Naive thymus-derived CD8-positive, alpha-beta T cell (primary cell): ENCODE measurements around the gene SCAP. TPM values are rescaled to one million over a fixed set of nuclear protein-coding genes. Genes with fewer than 3 reads are reported as not detected.
A peak's percentile ranks its signal among the peaks of the same experiment; 100 is the strongest.
"Not testable (repeated sequence)": the region's sequence is repeated elsewhere in the genome, so short reads cannot be mapped to it uniquely, and the experiment has no call there.

Experiments
- ATAC-seq, 2 donors: fragments of 150-1000 bp; cut with Tn5 transposase in 1 of 2; sonication (Bioruptor Pico), chemical (Tn5 transposase) in 1 of 2; 1 replicate in 1 of 2; 2 replicates in 1 of 2; pipeline ENCODE4 v1.10.0; 2021; ENCODE audit warnings: mild to moderate bottlenecking in 2 of 2, moderate library complexity in 2 of 2
- POLR2A ChIA-PET: fragments of 350-600 bp; sonication (Branson Sonifier 250); formaldehyde crosslinking; loops from one replicate; lab custom pipeline; 2021; ENCODE audit warnings: antibody characterized with exemption; lab: Charles Lee
- DNase-seq, 10 donors: peaks; one replicate each; pipeline versions ENCODE4 v3.0.0 to v3.0.0-alpha.2; 2020 to 2022
- H3K27ac Mint-ChIP-seq, 10 donors: one replicate each; pipeline ENCODE4 v1.8.0; 2020 to 2022; ENCODE audit warnings: mild to moderate bottlenecking in 10 of 10, mixed read lengths in 10 of 10, moderate library complexity in 4 of 10, inconsistent platforms in 1 of 10
- H3K27me3 Mint-ChIP-seq, 5 donors: one replicate each; pipeline ENCODE4 v1.8.0; 2021 to 2022; ENCODE audit warnings: mixed read lengths in 5 of 5
- H3K36me3 Mint-ChIP-seq, 3 donors: one replicate each; pipeline ENCODE4 v1.8.0; 2020 to 2022; ENCODE audit warnings: mixed read lengths in 3 of 3, mild to moderate bottlenecking in 2 of 3, inconsistent platforms in 1 of 3
- H3K4me1 Mint-ChIP-seq, 4 donors: one replicate each; pipeline ENCODE4 v1.8.0; 2021 to 2022; ENCODE audit warnings: mixed read lengths in 4 of 4
- H3K4me3 Mint-ChIP-seq, 10 donors: one replicate each; pipeline ENCODE4 v1.8.0; 2020 to 2022; ENCODE audit warnings: mild to moderate bottlenecking in 10 of 10, mixed read lengths in 10 of 10, moderate library complexity in 6 of 10, inconsistent platforms in 1 of 10
- H3K9me3 Mint-ChIP-seq, 9 donors: one replicate each; pipeline ENCODE4 v1.8.0; 2020 to 2022; ENCODE audit warnings: mixed read lengths in 9 of 9, mild to moderate bottlenecking in 3 of 9, inconsistent platforms in 1 of 9, moderate library complexity in 1 of 9
- polyA plus RNA-seq, 3 donors: library from polyadenylated mRNA; unstranded; fragments of 300-500 nt; fragmentation: Illumina TruSeq; gene quantifications; one replicate each; pipeline ENCODE4 v1.2.3, GENCODE V29; 2021
- total RNA-seq, 8 experiments: library from RNA in 2 of 8; stranded (reverse) in 2 of 8; gene quantifications; one replicate each; pipeline ENCODE4 v1.2.3 and lab custom pipeline; 2021 to 2026

SCAP gene
- total and polyA plus RNA-seq, 5 experiments from 2014 or later, result 32.3 to 95.9 (median 55.7) TPM

DNA sequence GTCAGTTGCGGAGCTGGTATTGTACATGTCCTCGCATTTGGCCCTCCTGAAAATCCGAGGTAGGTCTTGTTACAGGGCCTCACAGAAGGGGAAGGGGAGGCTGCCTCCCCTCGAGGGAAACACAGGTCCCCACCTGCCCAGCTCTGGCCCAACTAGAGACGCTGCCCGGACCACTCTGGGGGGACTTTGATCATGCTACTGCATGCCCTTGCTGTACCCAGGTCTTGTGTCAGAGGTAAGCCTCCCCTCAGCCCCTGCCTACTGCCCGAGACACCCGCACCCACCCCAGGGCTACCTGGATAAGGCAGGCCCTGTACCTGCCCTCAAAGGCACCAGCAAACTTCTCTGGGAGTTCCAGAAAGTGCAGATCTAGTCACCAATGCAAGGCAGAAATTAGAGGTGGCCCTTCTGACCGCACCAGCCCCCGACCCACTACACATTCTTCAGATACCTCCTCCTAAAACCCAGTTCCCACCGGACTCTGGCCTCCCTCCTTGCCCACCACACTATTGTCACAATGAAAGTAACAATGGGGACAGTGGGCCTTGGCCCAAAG lies 981 bp upstream of the SCAP start:
- H3K4me3 Mint-ChIP-seq, result peak overlapping the region; percentile 84 to 95 (median 92)
- H3K27ac Mint-ChIP-seq, result peak overlapping the region; percentile 75 to 97 (median 94)
- peaks cover 0 to 2% (median 0%) of the 10 kb centered on the region in 3 donors for H3K36me3 Mint-ChIP-seq
- H3K4me1 Mint-ChIP-seq, result peaks cover 13 to 44% (median 40%) of the 10 kb centered on the region in 4 donors
- H3K27me3 Mint-ChIP-seq, result no peaks in the 10 kb centered on the region
- POLR2A ChIA-PET, result interaction anchor here (0.5 to 2.3 kb wide), 6 partner anchors 10 to 686 kb away, joined by 3 to 23 read pairs (median 4); partner anchors contain the start of gene NBEAL2
- H3K9me3 Mint-ChIP-seq, result no peaks in the 10 kb centered on the region
- ATAC-seq (no peak), DNase-seq (peak in 2 of 10 donors; percentile 2 to 64)

DNA sequence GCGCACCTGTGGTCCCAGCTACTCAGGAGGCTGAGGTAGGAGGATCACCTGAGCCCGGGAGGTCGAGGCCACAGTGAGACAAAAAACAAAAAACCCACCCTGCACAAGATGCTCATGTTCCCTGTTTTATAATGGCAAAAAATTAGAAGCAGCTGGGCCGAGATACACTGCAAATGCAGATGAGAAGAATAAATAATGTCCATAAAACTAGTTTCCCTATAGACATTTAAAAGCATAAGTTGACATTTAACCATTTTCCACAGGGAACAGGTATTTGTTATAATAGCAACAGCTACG lies 537 bp upstream of the SCAP start:
- Mint-ChIP-seq H3K36me3 (peaks cover 0 to 2% (median 0%) of the 10 kb centered on the region in 3 donors), H3K4me3 (peak overlapping the region; percentile 84 to 95 (median 92)), H3K27me3 (no peaks in the 10 kb centered on the region), H3K4me1 (peaks cover 13 to 45% (median 40%) of the 10 kb centered on the region in 4 donors), H3K9me3 (no peaks in the 10 kb centered on the region), H3K27ac (peak overlapping the region; percentile 91 to 97 (median 94))
- no peak for DNase-seq
- no peak for ATAC-seq
- POLR2A ChIA-PET, result interaction anchor here (0.5 to 2.3 kb wide), 5 partner anchors 11 to 687 kb away, joined by 3 to 23 read pairs (median 5); partner anchors contain the start of gene NBEAL2

DNA sequence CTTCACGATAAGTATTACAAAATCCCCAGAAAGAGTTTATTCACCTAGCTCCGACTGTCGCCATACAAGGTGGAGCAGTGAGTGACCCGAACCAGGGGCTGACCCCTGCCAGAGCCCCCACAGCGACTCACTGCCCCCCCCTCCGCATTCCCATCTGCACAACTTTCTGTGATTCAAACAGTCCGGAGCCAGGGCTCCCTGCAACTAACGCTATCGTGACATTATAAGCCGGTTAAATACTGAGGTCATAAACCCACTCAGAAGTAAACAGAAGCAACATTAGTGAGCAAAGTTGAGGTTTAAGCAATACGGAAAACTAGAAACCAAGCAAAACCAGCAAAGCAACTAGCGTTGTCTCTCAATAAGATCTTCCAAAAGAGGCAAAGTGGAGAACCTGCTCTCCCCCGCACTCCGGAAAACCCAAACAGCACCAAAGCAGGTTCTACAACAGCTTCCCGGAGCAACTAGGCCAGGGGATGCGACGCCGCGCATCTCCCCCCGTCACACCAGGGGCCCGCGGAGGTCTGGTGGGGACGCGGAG lies 642 bp downstream of the SCAP start:
- H3K27ac Mint-ChIP-seq, result peak overlapping the region; percentile 85 to 96 (median 90)
- DNase-seq (peak in 1 of 10 donors; percentile 27), ATAC-seq (peak; percentile 42 to 56)
- peaks cover 0 to 5% (median 0%) of the 10 kb centered on the region in 3 donors for H3K36me3 Mint-ChIP-seq
- H3K4me1 Mint-ChIP-seq, result peaks cover 18 to 48% (median 47%) of the 10 kb centered on the region in 4 donors
- peak overlapping the region; percentile 88 to 97 (median 92) for H3K4me3 Mint-ChIP-seq
- H3K27me3 Mint-ChIP-seq, result no peaks in the 10 kb centered on the region
- POLR2A ChIA-PET, result interaction anchor here (0.5 to 2.3 kb wide), 6 partner anchors 32 to 496 kb away, joined by 3 to 23 read pairs (median 4); partner anchors contain the start of genes NBEAL2 and PTPN23
- H3K9me3 Mint-ChIP-seq, result no peaks in the 10 kb centered on the region

DNA sequence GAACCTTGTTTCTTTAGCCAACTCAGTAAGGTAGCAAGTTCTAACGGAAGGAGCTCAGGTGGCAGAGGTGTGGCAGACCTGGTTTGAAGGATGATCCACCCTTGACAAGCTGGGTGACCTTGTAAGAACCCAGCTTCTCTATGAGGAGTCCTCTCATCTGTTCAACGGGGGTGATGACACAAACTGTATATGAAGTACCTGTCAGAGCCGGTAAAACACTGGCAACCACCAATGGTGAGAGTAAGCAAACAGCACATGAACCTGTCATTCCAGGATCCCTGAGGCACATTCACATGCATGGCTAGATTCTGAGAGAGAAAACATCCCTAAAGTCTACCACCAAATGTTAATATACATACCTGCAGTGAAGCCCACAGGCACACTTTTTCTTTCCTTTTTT lies 2.4 kb downstream of the SCAP start:
- H3K4me1 Mint-ChIP-seq, result peaks cover 19 to 54% (median 52%) of the 10 kb centered on the region in 4 donors
- peak overlapping the region; percentile 56 to 86 (median 70) for H3K27ac Mint-ChIP-seq
- no peak for ATAC-seq
- H3K4me3 Mint-ChIP-seq, result peak overlapping the region; percentile 54 to 95 (median 77)
- H3K9me3 Mint-ChIP-seq, result no peaks in the 10 kb centered on the region
- POLR2A ChIA-PET, result interaction anchor here (1.5 kb wide), 1 partner anchor 308 kb away, joined by 3 read pairs; no protein-coding TSS in a partner anchor
- no peak for DNase-seq
- peaks cover 0 to 7% (median 3%) of the 10 kb centered on the region in 3 donors for H3K36me3 Mint-ChIP-seq
- no peaks in the 10 kb centered on the region for H3K27me3 Mint-ChIP-seq

DNA sequence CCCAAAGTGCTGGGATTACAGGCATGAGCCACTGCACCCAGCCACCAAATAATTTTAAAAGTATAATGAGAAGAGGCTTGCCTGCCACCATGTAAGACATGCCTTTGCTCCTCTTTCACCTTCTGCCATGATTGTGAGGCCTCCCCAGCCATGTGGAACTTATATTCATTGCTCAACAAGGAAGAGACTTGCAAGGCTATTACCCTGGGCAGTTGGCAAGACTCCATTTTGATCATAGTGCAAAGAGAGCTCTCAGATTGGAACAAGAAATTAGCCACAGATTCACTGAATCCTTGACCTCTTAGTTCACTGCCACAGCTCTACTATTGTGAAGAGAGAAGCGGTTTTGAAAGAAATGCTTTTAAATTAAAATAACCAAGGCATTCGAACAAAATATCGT lies 6.1 kb downstream of the SCAP start:
- Mint-ChIP-seq H3K4me1 (peaks cover 21 to 44% (median 40%) of the 10 kb centered on the region in 4 donors), H3K4me3 (no peak overlapping the region), H3K36me3 (peaks cover 0 to 31% (median 21%) of the 10 kb centered on the region in 3 donors), H3K27ac (no peak overlapping the region), H3K9me3 (peaks cover 0 to 4% (median 0%) of the 10 kb centered on the region in 9 donors), H3K27me3 (no peaks in the 10 kb centered on the region)
- ATAC-seq (no peak), DNase-seq (no peak)
- POLR2A ChIA-PET, result no interaction called here

DNA sequence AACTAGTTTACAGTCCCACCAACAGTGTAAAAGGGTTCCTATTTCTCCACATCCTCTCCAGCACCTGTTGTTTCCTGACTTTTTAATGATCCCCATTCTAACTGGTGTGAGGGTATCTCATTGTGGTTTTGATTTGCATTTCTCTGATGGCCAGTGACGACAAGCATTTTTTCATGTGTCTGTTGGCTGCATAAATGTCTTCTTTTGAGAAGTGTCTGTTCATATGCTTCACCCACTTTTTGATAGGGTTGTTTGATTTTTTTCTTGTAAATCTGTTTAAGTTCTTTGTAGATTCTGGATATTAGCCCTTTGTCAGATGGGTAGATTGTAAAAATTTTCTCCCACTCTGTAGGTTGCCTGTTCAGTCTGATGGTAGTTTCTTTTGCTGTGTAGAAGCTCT lies 7.4 kb downstream of the SCAP start:
- peaks cover 19 to 36% (median 33%) of the 10 kb centered on the region in 4 donors for H3K4me1 Mint-ChIP-seq
- ATAC-seq, H3K9me3 Mint-ChIP-seq, POLR2A ChIA-PET, H3K4me3 Mint-ChIP-seq, DNase-seq, H3K27me3 Mint-ChIP-seq, H3K27ac Mint-ChIP-seq: not testable (repeated sequence)
- peaks cover 0 to 34% (median 22%) of the 10 kb centered on the region in 3 donors for H3K36me3 Mint-ChIP-seq

DNA sequence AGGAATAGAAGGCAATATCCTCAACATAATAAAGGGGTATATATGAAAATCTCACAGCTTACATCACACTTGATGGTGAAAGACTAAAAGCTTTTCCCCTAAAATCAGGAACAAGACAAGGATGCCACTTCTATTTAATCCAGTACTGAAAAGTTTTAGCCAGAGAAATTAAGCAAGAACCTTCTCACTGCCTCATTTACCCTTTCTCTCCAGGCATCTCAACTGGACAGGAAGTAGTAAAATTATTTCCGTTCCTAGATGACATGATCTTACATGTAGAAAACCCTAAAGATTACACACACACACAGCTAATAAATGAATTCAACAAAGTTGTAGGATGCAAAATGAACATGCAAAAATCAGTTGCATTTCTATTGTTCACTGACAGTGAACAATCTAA lies 11.2 kb downstream of the SCAP start:
- ATAC-seq, result no peak
- Mint-ChIP-seq H3K9me3 (peaks cover 0 to 10% (median 0%) of the 10 kb centered on the region in 9 donors), H3K27me3 (no peaks in the 10 kb centered on the region), H3K4me1 (peaks cover 20 to 34% (median 31%) of the 10 kb centered on the region in 4 donors), H3K36me3 (peaks cover under 1 to 37% (median 31%) of the 10 kb centered on the region in 3 donors), H3K27ac (peak overlapping the region in 2 of 10 donors; percentile 27 to 28), H3K4me3 (no peak overlapping the region)
- DNase-seq, result no peak
- POLR2A ChIA-PET, result no interaction called here

DNA sequence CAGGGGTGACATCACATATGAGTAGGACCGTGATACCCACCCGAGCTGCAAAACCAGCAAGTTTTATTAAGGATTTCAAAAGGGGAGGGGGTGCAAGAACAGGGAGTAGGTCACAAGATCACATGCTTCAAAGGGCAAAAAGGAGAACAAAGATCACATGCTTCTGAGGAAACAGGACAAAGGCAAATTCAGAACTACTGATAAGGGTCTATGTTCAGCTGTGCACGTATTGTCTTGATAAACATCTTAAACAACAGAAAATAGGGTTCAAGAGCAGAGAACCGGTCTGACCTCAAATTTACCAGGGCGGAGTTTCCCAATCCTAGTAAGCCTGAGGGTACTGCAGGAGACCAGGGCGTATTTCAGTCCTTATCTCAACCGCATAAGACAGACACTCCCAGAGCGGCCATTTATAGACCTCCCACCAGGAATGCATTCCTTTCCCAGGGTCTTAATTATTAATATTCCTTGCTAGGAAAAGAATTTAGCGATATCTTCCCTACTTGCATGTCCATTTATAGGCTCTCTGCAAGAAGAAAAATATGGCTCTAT lies 16.1 kb downstream of the SCAP start:
- DNase-seq, ATAC-seq, POLR2A ChIA-PET, H3K27me3 Mint-ChIP-seq, H3K4me3 Mint-ChIP-seq, H3K27ac Mint-ChIP-seq: not testable (repeated sequence)
- Mint-ChIP-seq H3K36me3 (peaks cover 7 to 16% (median 15%) of the 10 kb centered on the region in 3 donors), H3K4me1 (peaks cover 13 to 44% (median 30%) of the 10 kb centered on the region in 4 donors), H3K9me3 (peaks cover 0 to 11% (median 4%) of the 10 kb centered on the region in 9 donors)

DNA sequence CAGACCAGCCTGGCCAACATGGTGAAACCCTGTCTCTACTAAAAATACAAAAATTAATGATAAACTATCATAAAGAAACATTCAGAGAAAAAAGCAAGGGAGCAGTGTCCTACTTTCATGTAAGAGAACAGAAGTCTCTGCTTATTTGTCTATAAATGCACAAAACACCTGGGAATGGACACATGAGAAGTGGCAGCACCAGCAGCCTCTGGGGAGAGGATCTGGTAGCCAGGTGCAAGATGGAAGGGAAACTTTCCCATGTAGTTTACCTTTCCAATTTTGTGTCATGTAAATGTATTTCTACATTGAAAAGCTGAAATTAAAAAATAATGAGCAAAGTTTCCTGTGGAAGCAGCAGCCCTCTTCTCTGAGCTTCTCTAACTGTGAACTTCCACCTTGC lies 18.8 kb downstream of the SCAP start:
- DNase-seq (no peak), ATAC-seq (no peak)
- no peak overlapping the region for H3K4me3 Mint-ChIP-seq
- POLR2A ChIA-PET, result no interaction called here
- H3K27me3 Mint-ChIP-seq, result no peaks in the 10 kb centered on the region
- H3K9me3 Mint-ChIP-seq, result peaks cover 0 to 11% (median 4%) of the 10 kb centered on the region in 9 donors
- peak overlapping the region in 1 of 10 donors; percentile 66 for H3K27ac Mint-ChIP-seq
- peaks cover 7 to 14% (median 8%) of the 10 kb centered on the region in 3 donors for H3K36me3 Mint-ChIP-seq
- H3K4me1 Mint-ChIP-seq, result peaks cover 14 to 51% (median 38%) of the 10 kb centered on the region in 4 donors

DNA sequence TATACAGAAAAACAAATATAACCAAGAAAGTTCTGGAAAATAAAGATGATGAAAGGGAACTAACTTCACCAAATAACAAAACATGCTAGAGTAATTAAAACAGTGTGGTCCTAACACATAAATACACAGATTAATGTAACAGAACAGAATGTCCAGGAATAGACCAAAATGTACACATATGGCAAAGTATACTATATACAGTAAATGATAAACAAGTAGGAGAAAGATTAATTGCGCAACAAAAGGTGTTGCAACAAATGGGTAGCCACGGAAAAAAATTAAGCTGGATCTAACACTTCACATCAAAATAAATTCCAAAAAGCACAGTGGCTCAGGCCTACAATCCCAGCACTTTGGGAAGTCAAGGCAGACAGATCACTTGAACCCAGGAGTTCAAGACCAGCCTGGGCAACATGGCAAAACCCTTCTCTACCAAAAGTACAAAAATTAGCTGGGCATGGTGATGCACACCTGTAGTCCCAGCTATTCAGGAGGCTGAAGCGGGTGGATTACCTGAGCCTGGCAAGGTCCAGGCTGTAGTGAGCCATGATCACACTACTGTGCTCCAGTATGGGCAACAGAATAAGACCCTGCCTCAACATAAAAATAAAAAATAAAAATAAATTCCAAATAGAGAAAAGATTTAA lies 19.8 kb downstream of the SCAP start:
- peak overlapping the region in 1 of 10 donors; percentile 5 for H3K4me3 Mint-ChIP-seq
- DNase-seq, result no peak
- POLR2A ChIA-PET, result no interaction called here
- peak overlapping the region in 4 of 10 donors; percentile 3 to 67 (median 36) for H3K27ac Mint-ChIP-seq
- H3K27me3 Mint-ChIP-seq, result no peaks in the 10 kb centered on the region
- ATAC-seq, result no peak
- H3K9me3 Mint-ChIP-seq, result peaks cover 0 to 9% (median 4%) of the 10 kb centered on the region in 9 donors
- peaks cover 7 to 13% (median 12%) of the 10 kb centered on the region in 3 donors for H3K36me3 Mint-ChIP-seq
- peaks cover 20 to 52% (median 41%) of the 10 kb centered on the region in 4 donors for H3K4me1 Mint-ChIP-seq

DNA sequence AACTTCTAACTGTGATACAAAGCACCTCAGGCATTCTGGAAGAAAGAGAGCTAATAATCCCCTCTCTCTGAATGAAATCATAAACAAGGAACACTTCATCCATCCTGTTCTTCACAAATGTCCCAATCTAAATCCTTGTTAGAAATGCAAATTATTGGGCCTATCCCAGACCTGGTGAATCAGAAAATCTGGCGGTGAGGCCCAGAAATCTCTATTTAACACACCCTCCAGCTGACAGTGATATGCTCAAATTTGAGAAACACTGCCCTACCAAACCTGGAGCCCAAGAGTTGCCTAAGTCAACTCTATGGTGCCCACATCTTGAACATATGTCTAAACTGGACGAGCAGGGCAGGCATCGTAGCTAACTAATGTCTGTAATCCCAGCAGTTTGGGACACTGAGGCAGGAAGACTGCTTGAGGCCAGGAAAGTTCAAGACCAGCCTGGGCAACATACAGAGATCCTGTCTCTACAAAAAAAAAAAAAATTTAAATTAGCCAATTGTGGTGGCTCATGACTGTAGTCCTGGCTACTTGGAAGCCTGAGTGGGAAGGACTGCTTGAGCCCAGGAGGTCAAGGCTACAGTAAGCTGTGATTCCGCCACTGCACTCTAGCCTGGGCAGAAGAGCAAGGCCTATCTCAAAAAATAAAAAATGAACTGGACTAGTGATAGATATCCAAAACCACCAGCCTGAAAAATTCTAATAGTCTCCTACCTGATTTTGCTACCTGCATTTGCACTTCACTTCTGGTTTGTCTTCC lies 23.1 kb downstream of the SCAP start:
- peak overlapping the region in 3 of 10 donors; percentile 4 to 71 (median 14) for H3K27ac Mint-ChIP-seq
- peaks cover 0 to 17% (median 9%) of the 10 kb centered on the region in 3 donors for H3K36me3 Mint-ChIP-seq
- POLR2A ChIA-PET, result interaction anchor here (0.5 kb wide), 1 partner anchor 326 kb away, joined by 3 read pairs; no protein-coding TSS in a partner anchor
- H3K4me3 Mint-ChIP-seq, result no peak overlapping the region
- DNase-seq, result no peak
- no peak for ATAC-seq
- no peaks in the 10 kb centered on the region for H3K27me3 Mint-ChIP-seq
- peaks cover 0 to 6% (median 0%) of the 10 kb centered on the region in 9 donors for H3K9me3 Mint-ChIP-seq
- peaks cover 25 to 55% (median 40%) of the 10 kb centered on the region in 4 donors for H3K4me1 Mint-ChIP-seq
